Fibroblast of the aortic adventitia (primary cell): ENCODE measurements around the gene PARP1. TPM values are rescaled to one million over a fixed set of nuclear protein-coding genes. Genes with fewer than 3 reads are reported as not detected.

ENCODE experiments used
- DNase-seq: peaks from one replicate; pipeline ENCODE4 v3.0.0-alpha.2; 2010; ENCODE audit warnings: low read depth
- H3K4me3 ChIP-seq: 2 replicates; pipeline ENCODE4 v1.5.1; 2011; ENCODE audit warnings: low read depth, mild to moderate bottlenecking, control low read depth, low read length, moderate library complexity
- CTCF ChIP-seq: IDR thresholded peaks from 2 replicates; pipeline ENCODE4 v1.5.1; 2011; ENCODE audit warnings: mild to moderate bottlenecking, low read length, control low read depth, inconsistent platforms; ENCODE audit not compliant: insufficient read depth
- total RNA-seq: library from RNA; depleted of rRNA; stranded (reverse); fragments of >200 nt; gene quantifications from 2 replicates; pipeline ENCODE4 v1.2.3, GENCODE V29; 2012; ENCODE audit warnings: low replicate concordance

PARP1 gene
- total RNA-seq, 1 donor, result 67.8 TPM

DNA sequence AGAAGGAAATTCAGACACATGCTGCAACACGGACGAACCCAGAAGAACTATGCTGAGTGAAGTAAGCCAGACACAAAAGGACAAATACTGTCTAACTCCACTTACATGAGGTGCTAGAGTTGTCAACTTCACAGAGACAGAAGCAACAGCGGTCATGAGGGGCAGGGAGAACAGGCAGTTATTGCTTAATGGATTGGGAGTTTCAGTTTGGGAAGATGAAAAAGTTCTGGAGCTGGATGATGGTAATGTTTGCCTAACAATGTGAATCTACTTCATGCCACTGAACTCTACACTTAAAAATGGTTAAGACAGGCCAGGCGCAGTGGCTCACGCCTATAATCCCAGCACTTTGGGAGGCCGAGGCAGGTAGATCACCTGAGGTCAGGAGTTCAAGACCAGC is 12.1 kb downstream of the PARP1 start:
- no peak overlapping the region for H3K4me3 ChIP-seq
- no peak for TF ChIP-seq CTCF
- no peak for DNase-seq

GRCh38 chr1:226394462-226394861 is 13.4 kb downstream of the PARP1 start:
- TF ChIP-seq CTCF, result no peak
- H3K4me3 ChIP-seq, result no peak overlapping the region
- no peak for DNase-seq

GRCh38 chr1:226390681-226391080 is 17.2 kb downstream of the PARP1 start:
- no peak for DNase-seq
- no peak for TF ChIP-seq CTCF
- no peak overlapping the region for H3K4me3 ChIP-seq

DNA sequence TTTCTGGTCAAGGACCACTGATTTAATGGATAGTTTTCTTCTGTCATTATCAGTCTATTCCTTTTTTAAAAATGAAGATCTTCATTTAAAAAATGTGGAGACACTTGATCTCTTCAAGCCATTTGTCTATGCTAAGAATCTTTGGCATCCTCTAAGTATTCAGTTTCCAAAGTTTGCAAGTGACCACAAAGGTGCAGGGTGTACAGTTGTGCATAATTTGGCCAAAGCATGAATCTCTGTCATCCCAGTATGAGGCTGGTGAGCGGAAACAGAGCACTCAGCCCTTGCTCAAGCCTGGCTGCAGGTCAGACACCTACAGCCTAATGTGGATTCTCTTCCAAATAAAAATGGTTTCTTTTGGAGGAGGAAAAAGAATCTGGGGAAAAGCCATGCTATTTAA is 19.8 kb downstream of the PARP1 start:
- no peak for DNase-seq
- no peak overlapping the region for H3K4me3 ChIP-seq
- TF ChIP-seq CTCF, result no peak

GRCh38 chr1:226384717-226385116 is 23.2 kb downstream of the PARP1 start:
- H3K4me3 ChIP-seq, result no peak overlapping the region
- TF ChIP-seq CTCF, result no peak
- DNase-seq, result no peak

- no peak for DNase-seq
These were observed 23.9 kb downstream of the PARP1 start for GRCh38 chr1:226384040-226384439.

More at GRCh38 chr1:226384040-226384439, 23.9 kb downstream of the PARP1 start:
- H3K4me3 ChIP-seq, result no peak overlapping the region
- no peak for TF ChIP-seq CTCF
